Astrocyte of the spinal cord (primary cell): ENCODE data around the gene AP3S1.

ENCODE experiments used
- DNase-seq: peaks from one replicate; pipeline ENCODE4 v3.0.0; 2011; ENCODE audit warnings: low read depth, low spot score
- H3K4me3 ChIP-seq: 2 replicates; pipeline ENCODE4 v1.5.1; 2011; ENCODE audit warnings: low read depth, mild to moderate bottlenecking, low read length, moderate library complexity
- in situ Hi-C: cut with HindIII; loops from 2 replicates; pipeline ENCODE4 v1.10.0; 2017; ENCODE audit warnings: low sequenced_read_pairs
- TF ChIP-seq, protein P1 (sequence below): IDR thresholded peaks from 2 replicates; pipeline ENCODE4 v1.5.1; 2012; ENCODE audit warnings: low read depth, mild to moderate bottlenecking, low read length, inconsistent platforms

AP3S1 gene

DNA sequence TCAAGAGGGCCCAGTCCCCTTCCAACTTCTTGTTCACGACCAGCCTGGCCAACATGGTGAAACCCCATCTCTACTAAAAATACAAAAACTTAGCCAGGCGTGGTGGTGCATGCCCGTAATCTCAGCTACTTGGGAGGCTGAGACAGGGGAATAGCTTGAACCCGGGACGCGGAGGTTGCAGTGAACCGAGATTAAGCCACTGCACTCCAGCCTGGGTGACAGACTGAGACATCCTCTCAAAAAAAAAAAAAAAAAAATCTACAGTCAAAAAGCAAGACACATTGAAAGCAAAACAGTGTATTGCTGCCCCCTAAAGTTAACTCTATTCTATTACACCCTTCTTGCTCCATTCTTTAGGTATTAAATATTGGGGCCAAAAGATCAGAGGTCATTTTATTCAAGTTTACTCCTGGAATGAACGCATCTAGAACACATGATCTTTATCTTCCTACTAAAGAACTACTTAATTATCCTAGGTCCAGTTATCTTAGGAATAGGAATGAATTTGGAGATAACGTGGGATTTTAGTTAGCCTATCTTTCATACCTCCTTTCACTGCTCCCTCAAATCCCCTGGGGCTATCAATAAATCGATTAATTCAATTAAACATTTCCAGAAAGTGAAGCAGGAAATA is 2.7 kb upstream of the AP3S1 start:
- H3K4me3 ChIP-seq = no peak overlapping the region
- peak; percentile 50 for DNase-seq

DNA sequence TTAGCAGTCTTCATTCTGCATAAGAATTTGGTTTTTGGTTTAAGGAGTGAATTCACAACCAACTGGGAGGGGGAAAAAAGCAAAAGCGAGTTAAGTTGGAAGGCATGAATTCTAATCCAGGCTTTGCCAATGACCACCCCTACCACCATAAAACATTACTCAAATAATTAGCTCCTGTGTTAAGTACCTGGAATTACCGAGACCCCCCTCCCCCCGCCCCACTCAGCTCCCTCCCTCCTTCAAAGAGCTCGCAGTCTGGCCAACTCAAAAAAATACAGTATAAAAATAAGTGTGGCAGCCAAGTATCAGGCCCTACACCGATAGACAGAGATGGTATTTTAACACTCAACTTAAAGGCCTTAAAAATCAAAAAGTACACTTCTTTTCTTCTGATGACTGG is 862 bp upstream of the AP3S1 start:
- no peak for DNase-seq
- TF ChIP-seq, protein P1, sequence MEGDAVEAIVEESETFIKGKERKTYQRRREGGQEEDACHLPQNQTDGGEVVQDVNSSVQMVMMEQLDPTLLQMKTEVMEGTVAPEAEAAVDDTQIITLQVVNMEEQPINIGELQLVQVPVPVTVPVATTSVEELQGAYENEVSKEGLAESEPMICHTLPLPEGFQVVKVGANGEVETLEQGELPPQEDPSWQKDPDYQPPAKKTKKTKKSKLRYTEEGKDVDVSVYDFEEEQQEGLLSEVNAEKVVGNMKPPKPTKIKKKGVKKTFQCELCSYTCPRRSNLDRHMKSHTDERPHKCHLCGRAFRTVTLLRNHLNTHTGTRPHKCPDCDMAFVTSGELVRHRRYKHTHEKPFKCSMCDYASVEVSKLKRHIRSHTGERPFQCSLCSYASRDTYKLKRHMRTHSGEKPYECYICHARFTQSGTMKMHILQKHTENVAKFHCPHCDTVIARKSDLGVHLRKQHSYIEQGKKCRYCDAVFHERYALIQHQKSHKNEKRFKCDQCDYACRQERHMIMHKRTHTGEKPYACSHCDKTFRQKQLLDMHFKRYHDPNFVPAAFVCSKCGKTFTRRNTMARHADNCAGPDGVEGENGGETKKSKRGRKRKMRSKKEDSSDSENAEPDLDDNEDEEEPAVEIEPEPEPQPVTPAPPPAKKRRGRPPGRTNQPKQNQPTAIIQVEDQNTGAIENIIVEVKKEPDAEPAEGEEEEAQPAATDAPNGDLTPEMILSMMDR = no peak
- in situ Hi-C loops = no loop called here
- H3K4me3 ChIP-seq = peak overlapping the region; percentile 82

More for the DNA sequence above, 2.7 kb upstream of the AP3S1 start:
- in situ Hi-C loops = no loop called here
- TF ChIP-seq, protein P1 = peak; percentile 56

DNA sequence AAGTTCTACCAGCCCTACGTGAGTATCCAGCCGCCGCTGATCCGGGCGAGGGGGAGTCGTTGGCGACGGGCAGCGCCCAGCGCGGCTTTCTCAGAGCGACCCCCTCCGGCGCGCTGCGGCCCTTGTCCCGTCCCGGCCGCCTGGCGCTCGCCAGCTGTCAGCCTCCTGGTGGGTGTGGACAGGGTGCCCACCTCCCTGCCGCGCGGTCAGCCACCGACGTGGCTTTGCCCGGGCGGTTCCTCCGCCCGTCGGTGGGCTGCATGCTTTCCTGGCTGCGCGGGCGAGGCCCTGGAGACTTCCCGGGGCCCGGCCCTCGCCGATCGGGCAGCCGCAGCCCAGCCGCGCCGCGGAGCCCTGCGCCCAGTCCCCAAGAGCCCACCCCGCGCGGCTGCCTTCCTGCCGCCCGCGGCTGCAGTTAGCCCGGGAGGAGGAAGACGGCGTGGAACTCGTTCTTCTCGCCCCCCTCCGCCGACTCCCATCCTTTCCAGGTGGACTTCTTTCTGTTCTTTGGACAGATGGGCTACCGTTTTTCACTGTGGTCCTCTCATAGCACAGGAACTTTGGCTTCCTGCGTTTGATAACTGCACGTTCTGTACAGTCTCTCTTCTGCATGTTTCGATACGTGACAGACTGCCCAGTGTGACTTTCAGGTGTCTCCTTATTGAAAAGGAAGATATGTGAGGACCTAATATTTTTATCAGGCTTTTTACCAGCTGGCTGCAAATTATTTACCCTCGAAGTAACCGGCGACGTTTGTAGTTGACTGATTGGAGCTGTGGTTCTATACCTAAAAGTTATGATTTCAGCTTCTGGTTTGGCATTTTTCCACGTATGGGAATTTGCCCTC is 577 bp downstream of the AP3S1 start:
- DNase-seq = peak; percentile 20
- TF ChIP-seq, protein P1 = no peak
- in situ Hi-C loops = no loop called here
- peak overlapping the region; percentile 82 for H3K4me3 ChIP-seq

DNA sequence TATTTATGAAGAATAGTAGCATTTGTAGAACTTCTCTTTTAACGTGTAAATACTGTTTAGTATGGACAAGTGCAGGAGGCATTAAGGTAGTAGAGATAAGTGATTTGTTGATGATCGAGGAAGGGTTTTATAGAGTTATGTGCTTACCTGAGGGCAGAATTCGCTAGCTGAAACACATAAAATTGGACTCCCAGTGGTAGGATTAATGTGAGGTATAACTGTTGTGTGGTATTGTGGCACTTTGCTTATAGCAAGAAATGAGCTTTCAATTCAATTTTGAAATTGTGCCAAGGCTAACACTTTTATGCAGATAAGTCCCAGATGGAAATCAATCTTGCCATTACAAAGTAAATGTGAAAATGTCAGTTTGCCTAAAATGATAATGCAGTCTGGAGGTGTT is 1.2 kb downstream of the AP3S1 start:
- peak overlapping the region; percentile 82 for H3K4me3 ChIP-seq
- TF ChIP-seq, protein P1 = no peak
- peak; percentile 11 for DNase-seq
- in situ Hi-C loops = no loop called here

DNA sequence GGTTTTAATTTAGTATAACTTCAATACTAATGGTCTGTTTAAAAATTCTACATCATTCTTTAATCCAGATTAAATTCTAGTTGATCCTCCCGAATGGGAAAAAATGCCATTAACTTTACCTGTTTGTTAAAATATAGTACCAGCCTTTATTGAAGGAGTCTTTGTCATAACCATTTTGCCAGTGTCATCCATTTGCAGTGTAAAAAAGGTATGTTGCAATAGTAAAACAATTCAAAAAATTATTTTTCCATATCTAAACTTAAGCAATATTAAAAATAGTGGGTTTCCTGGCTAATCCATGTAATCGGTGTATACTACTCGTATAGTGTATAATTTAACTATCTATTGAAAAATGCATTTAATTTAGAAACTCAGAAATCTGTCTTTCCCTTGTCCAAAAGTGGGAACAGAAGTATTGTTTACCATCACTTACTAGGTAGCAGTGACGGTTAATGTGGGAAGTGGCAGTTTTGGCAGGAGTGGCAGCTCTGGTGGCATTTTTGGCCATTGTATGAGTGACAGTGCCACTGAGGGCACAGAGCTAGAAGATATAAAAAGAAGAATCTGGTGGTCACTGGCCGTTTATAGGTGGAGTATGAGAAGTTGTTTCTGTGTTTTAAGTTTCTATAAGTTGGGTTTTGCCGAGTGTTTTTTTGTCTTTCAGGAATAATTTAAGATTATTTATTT is 1.9 kb downstream of the AP3S1 start:
- in situ Hi-C loops = no loop called here
- no peak for DNase-seq
- H3K4me3 ChIP-seq = peak overlapping the region; percentile 82
- TF ChIP-seq, protein P1 = no peak

DNA sequence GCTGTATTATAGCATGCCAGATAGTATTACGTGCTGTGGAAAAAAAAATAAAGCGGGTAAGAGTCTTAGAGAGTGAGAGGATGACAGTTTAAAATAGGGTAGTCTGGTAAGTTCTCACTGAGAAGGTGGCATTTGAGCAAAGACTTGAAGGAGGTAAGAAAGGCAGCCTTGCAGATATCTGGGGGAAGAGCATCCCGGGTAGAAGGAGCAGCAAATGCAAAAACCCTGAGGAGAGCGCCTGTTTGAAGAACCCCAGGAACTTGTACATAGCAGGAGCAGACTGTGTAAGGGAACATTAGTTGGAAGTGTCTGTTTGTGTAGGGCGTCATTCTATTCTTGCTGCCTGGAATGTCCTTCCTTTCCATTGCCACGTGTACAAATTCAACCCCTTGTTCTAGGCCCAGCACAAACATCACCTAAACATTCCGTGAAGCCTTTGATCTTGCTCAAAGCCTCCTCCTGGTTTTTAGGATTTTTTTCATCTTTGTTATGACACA is 2.6 kb downstream of the AP3S1 start:
- in situ Hi-C loops = no loop called here
- TF ChIP-seq, protein P1 = no peak
- no peak overlapping the region for H3K4me3 ChIP-seq
- peak; percentile 33 for DNase-seq
